ENCODE results near the gene PPARA.
A peak's percentile ranks its signal among the peaks of the same experiment; 100 is the strongest.

Gene PPARA

DNA sequence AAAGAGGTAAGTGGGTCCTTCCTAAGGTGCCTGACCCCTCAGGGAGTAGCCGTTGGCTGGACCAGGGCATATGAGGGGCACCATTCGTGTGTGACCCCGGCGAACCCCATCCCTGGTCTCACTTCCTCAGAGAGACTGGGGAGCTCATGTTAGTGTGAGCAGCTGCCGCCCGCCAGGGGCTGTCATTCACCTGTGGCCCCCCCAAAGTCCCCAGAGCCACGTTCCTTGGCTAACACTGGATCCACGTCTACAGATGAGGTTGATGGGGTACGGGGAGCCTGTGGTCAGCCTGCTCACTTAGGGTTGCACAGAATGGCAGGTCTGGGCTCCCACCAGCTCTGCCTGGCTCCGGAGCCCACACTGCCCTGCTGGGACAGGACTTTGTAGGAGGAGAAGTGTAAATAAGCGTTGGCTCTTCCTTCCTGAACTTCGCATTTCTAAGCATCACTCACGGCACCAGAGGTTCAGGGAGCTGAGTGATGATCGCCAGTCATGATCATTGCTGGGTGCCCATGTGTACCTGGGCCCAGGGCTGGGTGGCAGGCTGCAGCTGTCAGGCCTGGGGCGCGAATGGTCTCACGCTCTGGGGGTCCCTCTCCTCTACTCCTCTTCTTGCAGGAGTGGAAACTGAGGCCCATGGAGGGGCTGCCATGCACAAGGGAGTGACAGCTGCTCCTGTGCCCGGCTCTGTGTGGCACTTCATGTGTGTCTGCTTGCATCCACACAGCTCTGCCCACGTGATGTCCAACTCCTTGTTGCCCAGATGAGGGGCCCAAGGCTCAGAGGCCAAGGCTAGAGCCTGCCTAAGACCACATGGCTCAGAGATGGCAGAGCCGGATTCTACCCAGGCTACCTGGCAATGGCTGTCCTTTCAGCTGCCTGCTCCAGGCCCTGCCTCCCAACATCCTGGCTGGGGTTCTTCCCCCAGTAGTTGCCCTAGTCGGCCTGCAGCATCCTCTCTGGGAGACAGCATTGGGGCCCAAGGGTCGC is 128.6 kb downstream of the PPARA start:
- no peak for DNase-seq

DNA sequence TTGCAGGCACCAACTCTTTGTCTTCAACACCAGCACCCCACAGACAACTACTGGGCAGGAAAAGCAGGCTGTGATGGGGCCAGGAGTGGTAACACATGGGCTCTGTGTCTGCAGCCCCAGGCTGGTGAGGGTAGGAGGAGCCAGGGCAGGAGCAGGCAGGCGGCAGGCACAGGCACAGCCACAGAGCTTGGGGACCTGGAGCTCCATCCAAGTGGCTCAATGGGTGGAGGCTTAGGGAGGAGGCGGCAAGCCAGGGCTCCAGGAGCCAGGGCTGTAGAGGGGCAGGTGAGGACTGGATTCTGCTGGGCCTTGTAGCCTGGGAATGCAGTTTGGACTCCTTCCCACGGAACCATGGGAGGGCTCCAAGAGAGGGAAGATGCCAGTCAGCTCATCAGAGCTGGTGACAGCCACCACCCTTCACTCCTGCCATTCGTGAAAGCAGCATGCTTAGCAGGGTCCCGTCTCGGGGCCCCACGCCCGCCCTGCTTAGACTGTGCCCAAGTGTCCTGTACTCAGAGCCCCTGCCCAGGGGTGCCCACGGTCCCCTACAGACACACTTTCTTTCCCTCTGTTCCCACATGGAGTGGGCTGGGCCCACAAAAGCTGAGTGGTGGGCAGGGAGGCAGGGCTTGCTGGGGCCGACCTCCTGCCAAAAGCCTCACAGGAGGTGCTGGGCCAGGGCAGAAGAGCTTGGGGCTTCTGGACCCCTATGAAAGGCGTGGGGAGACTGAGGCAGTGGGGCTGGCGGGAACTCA is 129.9 kb downstream of the PPARA start:
- DNase-seq = no peak

DNA sequence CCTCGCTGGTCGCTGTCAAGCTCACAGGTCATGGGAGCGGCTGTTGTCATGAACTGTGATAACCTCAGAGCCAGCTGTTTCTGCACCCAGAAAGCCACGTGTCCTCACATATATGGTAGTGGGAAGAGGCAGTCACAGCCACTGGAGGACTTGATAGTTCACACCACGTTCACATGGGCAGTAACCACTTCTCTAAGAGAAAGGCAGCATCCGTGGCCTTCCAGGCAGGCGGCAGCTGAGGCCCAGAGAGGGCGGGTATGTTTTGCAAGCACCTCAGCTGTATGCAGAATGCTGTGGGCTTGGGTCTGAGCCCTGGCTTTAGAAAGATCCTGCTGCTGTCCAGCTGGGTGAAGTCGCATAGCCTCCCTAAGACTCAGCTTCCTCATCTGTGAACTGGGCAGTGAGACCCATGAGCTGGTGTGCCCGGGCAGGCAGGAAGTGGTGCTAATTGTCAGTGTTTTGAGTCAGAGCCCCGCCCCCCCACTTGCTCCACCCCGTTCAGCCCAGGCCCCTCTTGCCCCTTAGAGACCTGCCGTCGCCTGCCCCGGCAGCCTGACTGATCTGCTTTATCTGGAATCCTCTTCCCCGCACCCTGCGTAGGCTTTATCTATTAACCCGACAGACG is 130.8 kb downstream of the PPARA start:
- no peak for DNase-seq

DNA sequence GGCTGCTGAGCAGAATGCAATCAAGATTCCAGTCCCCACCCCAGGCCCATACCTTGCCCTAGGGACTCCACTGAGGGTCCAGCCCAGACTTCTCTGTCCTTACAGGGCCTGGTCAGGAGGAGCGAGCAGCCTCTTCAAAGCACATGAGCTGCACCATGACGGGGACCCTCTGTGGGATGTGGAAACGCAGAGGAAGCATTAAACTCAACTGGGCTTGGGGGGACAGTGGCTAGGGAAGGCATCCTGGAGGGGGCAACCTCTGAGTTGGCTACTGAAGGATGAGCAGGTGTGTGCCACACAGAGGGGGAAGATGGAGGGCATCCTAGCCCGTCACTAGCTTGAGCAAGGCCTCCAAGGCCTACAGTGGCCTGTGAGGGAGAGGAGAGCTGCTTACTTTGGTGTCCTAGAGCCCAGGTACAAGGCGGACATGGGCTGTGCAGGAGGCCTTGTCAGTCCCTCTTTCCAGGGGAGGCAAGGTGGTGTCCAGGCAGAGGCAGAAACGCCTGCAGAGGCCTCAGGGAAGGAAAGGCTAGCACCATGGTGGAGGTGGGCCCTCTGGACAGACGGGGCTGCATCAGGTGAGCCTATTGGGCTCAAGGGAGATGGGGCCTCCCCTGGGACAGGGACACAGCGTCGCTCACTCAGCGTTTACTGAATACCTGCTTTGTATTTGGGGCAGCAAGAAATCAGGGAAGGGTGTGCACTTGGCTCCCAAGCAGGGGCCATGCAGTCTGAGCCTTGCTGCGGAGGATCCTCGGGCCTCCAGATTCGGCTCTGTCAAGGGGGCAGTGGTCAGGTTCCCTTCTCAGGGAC is 131.7 kb downstream of the PPARA start:
- no peak for DNase-seq

DNA sequence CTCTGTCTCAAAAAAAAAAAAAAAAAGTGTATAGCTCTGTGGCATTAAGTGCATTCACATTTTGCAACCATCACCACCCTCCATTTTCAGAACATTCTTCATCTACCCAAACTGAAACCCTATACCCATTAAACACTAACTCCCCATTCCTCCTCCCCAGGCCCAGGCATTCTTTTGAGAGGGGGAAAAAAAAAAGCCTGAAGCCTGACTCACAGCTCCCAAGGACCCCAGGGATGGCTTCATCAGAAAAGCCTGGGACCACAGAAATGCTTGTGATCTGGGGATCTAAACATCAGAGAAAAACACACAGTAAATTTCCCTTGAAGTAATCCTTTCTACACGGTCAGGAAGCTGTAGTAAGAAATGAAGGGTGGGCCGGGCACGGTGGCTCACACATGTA is 135.7 kb downstream of the PPARA start:
- DNase-seq = peak; percentile 54

DNA sequence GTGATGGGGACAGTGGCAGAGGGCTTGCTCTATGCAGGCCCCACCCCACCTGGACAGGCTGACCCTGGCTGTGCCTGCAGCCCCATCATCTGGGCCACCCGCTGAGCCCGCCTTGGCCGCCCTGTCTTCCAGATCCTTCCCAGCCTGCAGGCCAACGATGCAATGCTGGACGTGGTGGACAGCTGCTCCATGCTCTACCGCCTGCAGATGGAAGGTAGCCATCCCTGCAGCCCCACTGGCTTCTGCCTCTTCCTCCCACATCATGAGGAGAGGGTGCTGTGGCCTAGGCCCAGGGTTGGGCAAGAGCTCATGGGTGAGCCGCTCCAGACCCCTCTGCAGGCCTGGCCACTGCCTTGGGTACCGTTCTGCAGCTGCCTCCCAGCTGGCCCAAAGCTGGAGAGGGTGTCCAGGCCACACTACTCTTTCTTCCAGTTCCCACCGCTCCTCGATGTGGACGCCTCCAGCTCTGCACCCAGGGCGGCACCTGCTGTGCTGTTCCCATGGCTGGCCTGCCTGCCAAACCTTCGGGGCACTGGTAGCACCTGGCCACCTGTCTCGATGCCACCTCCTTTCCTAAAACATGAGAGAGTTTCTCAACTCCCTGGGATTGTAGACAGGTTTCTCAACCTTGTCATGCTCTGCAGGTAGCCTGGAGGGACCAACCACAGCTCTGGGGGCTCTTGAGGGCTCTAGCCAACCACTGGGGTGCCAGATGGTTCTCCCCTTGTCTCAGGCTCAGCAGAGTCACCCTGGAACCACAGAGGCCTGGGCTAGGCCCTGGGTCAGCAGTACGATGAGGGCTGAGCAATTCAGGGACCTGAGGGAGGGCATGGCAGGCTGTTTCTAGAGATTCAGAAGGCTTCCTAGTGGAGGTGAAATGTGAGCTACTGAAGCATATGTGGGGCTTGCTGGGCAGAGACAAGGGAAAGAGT is 136.9 kb downstream of the PPARA start:
- no peak for DNase-seq

DNA sequence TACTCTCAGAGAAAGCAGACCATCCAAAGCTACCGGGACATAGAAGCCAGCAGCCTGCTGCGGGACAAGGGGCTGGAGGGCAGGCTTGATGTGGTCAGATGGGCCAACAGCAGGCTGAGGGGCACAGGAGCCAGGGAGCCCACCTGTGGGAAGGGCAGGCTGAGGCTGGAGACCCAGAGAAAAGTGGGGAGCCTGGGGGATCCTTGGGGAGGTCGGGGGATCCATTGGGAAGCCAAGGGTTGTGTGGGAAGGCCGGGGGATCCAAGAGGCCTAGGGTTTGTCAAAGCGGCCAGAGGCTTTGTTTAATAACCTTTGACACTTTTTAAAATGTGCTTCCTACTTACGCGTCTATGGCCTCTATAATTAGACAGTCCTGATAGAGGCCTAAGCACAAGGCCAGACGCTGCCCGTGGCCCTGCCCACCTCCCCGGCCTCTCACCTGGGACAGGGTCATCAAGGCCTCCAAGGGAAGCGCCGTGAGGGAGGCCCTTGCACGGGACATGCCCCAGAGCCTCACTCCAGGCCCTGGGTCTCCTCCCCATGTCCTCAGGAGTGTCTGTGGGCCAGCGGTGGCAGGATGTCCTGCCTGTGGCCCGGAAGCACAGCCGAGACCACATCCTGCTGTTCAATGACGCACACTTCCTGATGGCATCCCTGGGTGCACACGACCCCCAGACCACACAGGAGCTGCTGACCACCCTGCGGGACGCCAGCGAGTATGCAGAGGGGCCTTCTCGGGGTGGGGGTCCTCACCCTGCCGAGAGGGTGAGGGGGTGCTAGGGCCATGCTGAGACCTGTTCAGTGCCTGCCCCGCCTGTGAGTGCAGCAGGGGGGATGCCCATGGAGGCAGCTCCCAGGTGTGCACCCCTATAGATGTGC is 137.8 kb downstream of the PPARA start:
- no peak for DNase-seq

DNA sequence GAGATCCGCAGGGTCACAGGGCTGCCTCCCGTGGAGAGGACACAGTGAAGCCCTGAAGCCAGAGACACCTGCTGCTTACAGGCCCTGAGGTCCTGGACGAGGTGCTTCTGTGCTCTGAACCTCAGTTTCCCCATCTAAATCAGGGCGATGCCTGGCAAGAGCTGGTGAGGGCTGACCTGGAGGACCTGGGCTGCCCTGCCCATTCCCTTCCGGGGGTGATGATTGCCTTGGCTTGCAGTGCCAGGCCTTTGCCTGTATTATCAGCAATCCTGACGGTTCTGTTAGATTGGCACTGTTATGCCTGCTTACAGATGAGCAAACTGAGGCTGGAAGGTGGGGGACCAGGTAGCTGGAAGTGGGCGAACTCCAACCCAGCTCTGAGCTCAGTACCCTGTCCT is 138.5 kb downstream of the PPARA start:
- DNase-seq = no peak

DNA sequence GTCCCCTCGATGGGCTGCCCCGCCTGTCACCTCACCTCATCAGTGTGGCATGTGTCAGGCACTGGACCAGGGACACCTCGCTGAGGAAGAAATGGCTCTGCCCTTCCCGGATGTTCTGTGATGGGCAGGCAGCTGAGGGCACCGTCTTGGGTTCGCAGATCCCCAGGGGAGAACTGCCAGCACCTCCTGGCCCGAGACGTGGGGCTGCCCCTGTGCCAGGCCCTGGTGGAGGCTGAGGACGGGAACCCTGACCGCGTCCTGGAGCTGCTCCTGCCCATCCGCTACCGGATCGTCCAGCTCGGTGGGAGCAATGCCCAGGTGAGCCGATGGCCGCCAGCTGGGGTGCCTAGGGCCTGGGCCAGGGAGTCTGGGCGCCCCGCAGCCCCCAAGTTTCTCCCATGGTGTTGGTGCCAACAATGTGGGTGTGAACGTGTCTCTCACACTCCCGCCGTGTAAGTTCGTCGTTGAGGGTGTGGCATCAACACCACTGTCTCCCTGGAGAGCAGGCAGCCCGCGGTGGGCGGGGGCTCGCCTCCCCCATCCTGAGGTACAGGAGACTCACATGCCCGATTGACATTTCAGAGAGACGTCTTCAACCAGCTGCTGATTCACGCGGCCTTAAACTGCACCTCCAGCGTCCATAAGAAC is 139.0 kb downstream of the PPARA start:
- no peak for DNase-seq

DNA sequence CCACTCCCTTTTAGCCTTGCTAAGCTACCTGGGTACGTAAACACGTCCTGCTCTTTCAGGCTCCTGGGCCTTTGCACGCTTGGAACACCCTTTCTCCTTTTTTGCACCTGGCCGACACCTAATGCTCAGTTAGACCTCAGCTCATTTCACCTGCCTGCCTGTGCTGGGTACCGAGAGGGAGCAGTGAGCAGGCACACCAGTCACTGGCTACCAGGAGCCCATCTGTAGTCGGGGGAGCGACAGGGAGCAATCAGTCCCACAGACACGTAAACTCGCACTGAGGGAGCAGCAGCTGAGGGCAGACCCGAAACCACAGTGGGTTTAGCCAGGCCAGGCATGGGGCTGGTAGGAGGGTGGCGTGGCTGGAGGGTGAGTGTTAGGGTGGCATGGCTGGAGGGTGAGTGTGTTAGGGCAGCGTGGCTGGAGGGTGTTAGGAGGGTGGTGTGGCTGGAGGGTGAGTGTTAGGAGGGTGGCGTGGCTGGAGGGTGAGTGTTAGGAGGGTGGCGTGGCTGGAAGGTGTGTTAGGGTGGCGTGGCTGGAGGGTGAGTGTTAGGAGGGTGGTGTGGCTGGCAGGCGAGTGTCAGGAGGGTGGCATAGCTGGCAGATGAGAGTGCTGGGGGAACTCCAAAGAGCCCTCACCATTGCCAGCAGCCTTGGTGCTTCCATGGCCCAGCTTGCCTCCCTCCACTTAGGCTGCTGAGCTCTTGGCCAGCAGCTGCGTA is 140.0 kb downstream of the PPARA start:
- no peak for DNase-seq

DNA sequence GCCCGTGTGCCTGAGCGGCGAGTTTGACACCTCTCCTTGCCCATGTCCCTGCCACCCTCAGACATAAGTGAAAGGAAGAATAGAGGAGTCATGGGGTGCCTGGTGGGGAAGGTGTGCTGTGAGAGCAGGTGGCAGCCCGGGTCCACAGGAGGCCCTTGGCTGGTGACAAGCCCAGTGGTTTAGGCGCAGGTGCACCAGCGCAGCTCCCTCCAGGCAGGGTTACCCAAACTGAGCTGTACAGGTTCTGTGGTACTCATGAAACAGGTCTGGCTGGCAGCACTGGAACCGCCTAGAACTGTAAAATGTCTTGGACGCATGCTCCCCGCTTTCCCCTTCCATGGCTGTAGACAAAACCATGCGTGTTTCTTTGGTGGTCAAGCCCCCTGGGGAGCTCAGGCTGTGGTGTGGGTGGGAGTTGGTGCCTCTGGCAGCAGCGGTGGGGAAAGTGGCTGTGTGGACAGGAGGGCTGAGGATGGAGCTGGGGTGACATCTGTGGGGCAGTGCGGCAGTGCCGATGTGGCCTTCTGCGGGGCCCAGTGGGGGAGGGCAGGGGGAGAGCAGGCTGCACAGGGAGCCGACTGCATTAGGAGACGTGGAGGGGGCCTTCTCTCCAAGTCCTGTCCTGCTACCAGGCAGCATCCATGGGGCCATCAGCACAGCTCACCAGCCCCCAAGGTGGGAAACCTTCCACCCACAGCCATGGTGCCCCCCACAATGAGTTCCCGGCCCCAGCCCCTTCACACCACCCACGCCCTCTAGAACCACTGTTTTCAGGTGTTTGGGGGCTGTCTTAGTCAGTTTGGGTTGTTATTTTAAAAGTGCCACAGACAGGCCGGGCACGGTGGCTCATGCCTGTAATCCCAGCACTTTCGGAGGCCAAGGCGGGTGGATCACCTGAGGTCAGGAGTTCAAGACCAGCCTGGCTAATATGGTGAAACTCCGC is 140.8 kb downstream of the PPARA start:
- DNase-seq = no peak

DNA sequence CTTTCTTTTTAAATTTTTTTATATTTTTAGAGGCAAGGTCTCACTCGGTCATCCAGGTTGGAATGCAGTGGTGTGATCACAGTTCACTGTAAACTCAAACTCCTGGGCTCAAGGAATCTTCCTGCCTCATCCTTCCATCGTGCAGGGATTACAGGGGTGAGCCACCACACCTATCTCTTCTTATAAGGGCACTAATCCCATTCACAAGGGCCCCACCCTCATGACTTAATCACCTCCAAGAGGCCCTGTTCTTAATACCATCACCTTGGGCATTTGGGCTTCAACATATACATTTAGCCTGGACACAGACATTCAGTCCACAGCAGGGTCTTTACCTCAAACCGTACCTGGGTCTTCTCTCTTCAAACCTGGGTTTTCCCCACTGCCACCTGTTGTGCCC is 141.8 kb downstream of the PPARA start:
- DNase-seq = no peak

DNA sequence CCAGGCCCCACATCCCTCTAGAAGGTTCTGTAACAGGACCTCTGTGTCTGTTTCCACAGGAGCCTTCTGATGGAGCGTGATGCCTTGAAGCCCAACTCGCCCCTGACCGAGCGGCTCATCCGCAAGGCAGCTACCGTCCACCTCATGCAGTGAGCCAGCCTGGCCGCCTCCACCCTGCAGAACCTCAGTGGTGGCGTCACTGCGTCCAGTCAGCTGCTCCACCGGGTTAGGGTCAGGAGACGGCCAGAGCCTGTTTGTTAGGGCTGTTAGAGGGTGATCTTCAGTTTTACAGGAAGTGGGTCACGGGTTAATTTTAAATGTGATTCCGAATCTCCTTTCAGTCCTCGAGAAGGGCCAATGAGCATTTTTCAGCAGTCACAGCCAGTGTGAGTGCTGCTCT is 142.4 kb downstream of the PPARA start:
- DNase-seq = no peak

All from fibroblast of skin of abdomen (primary cell).